NCI-H446 treated with DMSO at 0.1 percent for 48 hours (cell line): ENCODE data around the gene SYT17.

Experiments used
- DNase-seq: peaks from one replicate; lab custom pipeline; 2025; lab: John Stamatoyannopoulos, UW

Gene SYT17

DNA sequence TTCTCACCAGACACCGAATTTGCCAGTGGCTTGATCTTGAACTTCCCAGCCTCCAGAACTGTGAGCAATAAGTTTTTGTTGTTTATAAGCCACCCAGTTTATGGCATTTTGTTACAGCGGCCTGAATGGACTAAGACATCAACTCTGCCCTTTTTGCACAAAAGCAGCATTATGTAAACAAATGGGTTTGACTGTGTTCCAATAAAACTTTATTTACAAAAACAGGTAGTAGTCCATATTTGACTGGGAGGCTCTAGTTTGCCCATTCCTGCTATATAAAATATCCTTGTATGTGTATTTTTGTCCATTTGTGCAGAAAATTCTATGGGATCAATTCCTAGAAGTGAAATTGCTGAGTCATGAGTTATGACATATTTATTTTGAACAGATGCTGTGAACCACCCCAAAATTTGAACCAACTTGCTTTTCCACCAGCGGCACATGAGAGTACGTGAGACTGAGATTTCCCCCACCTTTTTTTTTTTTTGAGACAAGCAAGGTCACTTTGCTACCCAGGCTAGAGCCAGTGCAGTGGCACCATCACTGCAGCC is 96.2 kb downstream of the SYT17 start:
- DNase-seq: no peak

DNA sequence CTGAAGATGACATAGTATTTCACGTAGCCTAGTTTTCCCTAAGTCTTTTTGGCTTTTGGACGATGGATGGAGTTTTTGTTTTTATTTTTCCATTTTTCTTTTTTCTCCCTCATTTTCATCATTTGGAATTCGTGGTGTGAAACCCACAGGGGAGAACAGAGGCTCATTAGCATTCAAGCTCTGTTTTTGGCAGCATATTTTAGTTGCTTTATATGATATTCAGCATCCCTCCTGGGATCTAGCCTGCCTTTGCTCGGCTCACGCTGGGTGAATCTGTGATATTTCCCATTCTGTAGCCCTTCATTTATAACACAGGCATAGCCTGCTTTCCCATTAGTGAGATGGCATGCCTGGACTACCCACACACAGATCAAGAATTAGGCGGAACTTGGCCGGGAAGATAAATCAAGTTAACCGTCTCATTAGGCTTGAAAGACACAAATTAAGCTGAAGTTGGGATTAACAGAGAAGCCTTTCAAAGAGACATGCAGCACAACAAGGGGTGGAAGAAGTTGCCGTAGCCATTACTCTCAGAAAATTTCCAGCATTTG is 97.4 kb downstream of the SYT17 start:
- DNase-seq: no peak

DNA sequence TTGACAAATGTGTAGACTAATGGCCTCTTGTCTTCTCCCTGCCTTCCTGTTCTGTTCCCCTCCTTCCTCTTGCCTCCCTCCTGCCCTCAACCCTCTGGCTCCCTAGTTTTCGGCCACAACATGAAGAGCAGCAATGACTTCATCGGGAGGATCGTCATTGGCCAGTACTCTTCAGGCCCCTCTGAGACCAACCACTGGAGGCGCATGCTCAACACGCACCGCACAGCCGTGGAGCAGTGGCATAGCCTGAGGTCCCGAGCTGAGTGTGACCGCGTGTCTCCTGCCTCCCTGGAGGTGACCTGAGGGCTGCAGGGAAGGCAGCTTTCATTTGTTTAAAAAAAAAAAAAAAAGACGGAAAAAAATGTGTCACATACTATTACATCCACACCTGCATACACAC is 98.7 kb downstream of the SYT17 start:
- DNase-seq: no peak

DNA sequence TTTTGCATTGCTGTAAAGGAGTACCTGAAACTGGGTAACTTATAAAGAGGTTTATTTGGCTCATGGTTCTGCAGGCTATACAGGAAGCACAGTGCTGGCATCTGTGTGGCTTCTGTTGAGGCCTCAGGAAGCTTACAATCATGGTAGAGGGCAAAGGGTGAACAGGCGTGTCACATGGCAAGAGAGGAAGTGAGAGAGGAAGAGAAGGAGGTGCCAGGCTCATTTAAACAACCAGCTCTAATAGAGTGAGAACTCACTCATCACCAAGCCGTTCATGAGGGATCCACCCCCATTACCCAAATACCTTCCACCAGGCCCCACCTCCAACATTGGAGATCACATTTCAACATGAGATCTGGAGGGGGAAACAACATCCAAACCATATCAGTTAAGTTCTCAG is 101.1 kb downstream of the SYT17 start:
- no peak for DNase-seq

DNA sequence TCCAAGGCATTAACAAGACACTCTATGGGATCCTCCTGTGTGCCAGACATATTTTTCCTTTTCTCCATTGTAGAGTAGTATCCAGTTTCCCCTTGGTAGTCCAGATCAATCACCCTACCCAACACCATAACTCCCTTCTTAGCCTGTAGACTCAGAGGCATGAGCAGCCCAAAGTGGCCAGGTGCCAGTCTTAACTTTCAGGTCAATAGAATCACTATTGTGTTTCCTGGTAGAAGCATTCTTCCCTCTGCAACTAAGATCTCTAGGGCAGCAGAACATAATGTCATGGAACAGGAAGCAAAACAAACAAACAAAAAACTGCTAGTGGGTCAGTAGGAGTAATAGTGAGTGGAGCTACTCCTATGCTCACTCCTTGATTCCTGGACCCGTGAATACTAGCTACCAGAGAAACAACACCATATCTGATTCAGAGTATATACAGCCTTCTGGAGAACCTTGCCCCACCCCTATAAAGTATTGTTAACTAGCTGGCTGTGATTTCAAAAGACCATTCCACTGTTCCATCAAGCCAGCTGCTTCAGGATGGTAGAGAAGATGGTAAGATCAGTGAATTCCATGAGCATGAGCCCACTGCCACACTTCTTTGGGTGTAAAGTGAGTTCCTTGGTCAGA is 106.2 kb downstream of the SYT17 start:
- DNase-seq: no peak

DNA sequence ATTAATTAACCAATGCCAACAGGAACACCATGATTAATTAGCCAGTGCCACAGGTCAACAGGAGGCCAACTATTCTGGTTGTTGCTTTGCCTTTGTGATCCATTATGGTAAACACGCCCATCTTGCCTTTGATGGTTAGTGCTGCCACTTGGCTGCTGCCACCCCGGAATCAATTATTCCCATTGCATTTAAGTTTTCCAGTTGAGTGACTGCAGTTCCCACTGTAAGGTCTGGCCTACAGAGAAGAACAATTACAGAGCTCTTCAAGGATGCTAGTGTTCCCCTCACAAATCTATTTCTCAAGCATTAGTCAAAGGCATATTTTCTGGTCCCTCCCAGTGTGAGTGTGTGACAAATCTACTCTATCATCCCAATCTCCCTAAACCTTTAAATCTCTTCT is 110.4 kb downstream of the SYT17 start:
- DNase-seq: no peak

DNA sequence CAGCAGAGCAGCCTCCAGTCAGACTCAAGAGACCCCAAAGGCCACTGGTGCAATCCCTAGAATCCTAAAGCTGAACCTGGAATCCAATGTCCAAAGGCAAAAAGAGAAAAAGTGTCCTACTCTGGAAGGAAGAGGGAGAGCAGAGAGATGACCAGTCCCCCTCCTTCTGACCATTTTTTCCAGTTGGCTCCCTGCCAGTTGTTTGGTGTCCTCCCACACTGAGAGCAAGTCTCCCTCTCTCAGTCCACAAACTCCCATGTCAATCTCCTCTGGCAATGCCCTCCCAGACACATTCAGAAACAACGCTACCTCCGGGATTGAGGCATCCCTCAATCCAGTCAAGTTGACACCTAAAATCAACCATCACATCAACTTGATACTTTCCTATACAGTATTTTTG is 113.2 kb downstream of the SYT17 start:
- DNase-seq: no peak

DNA sequence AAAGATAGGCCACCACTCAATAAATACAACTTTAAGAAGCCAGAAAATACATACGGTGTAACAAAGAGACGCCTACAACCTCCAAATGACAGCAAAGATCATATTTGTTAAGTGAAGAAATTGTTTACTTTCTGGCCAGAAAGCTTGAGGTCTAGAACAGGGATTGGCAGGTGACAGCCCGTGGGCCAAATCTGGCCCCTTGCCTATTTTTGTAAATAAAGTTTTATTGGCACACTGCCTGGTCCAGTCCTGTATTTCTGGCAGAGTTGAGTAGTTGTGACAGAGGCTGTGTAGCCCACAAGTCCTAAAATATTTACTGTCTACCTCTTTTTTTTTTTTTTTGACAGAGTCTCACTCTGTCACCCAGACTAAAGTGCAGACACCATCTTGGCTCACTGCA is 114.1 kb downstream of the SYT17 start:
- DNase-seq: no peak

DNA sequence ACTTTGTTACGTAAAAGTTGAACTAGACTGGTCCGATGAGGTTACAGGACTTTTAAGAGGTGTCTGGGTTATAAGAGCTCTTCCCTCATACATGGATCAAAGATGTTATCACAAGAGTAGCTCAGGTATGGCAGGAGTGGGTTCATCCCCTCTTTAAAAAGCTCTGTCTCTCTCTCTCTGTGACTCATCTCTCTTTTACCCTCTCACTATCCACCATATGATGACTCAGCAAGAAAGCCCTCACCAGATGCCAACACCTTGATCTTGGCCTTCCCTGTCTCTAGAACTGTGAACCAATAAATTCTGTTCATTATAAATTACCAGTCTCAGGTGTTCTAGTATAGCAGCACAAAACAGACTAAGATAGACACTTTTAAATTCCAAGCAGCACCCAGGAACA is 115.6 kb downstream of the SYT17 start:
- no peak for DNase-seq

DNA sequence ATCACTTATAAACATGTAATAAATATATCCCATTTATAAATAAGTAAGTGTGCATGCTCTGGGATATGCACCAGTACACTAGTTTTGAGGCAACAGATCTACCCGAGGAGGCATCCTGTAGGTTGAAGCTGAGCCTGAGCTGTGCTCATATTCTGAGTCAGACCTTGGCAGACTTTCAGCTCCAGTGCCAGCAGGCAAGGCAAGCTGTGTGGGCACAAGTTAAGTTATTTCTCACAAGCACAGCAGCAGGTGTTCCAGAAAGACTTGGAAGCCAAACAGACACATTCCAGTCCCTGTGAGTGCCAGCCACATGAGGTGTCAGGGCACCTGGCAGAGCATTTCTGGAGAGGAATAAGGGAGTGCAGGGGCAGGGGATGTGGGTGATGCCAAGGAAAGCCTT is 116.2 kb downstream of the SYT17 start:
- no peak for DNase-seq

DNA sequence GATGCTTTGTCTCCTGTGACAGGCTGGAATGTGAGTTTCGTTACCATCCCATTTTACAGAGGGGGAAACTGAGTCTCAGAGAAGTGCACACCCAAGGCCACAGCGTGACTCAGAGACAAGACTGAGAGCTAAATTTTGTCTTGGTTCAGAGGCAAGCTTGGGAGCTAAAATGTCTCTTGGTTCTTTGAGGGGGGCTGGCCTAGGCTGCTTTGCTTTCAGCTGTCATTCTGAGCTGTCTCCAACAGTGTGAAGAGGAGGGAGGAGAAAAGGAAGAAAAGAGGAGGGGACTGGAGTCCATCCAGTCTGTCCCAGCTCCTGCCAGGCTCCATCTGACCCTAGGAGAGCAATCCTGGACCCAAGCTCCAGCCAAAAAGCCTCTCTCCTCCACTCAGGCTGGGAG is 117.4 kb downstream of the SYT17 start, which contains the start of gene CLEC19A:
CLEC19A (plus strand) TSS at position 301 of the 400 bp plus-strand sequence. CDS start 121 bp downstream, outside the sequence.
- DNase-seq: no peak

DNA sequence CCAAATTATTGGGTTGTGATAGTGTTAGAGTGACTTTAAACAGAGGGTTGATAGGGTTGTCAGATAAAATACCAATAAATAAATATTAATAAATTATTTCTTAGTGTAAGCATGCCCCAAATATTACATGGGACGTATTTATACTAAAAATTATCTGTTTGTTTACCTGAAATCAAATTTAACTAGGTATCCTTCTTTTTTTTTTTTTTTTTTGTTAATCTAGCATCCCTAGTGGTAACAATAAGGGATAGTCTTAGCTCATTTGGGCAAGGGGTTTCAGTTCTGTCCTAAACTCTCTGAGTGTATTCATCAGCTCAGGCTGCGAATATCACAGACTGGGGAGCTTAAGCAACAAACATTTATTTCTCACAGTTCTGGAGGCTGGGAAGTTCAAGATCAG is 118.8 kb downstream of the SYT17 start:
- no peak for DNase-seq

DNA sequence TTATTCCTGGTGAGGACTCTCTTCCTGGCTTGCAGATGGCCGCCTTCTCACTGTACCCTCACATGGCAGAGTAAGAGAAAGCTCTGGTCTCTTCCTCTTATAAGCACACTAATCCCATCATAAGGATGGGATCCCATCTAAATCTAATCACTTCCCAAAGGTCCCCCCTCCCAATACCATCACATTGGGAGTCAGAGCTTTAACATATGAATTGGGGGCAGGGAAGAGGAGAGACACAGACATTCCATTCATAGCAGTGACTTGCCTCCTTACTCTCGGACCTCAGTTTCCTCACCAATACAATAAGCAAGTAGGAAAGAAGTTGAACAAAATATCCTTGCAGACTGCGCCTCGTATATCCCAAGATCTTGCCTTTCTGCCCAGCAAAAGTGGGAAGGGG is 119.2 kb downstream of the SYT17 start:
- DNase-seq: no peak

DNA sequence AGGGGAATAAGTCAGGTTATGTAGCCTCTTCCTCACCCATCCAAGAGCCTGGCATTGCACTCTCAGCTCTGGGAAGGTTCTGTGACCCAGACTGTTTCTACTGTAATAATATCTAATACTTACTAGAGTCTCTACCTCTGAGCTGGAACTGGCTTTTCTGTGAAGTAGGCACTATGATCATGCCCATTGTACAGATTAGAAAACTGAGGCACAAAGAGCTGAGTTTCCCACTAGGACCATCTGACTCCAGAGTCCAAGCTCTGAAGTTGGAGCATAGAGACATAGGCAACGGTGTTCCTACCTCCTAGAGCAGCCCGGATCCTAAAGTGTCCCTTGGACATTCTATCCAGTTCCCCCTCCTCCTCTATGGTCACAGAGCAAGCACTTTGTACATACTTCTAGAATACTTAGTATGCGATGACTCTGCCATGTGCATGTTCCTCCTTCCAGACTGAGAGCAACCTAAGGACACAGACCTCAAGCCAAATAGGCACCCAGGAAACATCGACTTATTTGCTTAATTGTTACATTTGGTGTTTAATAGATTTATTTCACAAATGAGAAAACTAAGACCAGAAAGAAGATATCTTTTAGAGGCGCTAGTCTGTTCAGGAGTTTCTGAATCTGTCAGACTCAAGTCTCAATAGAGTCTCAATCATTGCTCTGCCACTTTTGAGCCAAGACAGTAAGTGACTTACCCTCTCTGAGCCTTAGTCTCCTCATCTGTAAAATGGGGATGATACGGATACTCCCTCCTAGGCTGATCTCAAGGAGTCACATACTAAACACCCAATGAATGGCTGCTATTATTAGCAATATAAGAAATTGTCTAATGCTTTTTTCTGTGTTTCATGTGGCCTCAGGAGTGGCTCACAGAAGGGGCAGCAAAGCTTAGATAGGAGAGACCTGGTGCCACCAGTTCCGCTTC is 121.1 kb downstream of the SYT17 start:
- DNase-seq: no peak

DNA sequence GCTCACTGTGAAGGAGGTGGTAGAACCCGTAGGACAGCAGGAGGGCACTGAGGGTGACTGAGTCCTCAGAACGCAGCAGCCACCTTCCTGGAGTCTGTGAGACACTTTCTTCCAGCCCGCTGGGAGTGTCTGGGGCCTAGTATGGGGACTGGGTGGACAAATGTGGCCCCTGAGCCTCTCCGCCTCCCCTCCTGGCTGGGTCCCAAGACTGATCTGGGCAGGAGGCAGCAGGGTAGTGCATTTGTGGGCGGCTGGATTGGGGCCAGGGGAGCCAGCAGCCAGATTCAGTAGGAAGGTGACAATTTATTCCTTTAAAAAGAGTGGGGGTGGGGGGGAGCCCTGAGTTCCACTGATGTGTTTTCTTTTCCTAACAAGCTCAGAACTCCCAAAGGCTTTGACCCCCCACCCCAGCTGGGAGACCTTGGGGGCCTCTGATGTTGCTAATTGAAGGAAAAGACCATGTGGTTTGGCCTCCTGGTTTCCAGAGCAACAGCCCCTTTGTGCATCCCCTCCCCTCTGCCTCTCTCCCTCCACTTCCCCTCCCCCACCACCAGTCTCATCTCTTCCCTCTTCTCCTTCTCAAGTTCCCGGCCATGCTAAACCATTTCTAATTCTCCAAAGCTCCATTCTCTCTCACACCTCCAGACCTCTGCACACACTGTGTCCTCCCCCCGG is 121.9 kb downstream of the SYT17 start:
- DNase-seq: no peak

DNA sequence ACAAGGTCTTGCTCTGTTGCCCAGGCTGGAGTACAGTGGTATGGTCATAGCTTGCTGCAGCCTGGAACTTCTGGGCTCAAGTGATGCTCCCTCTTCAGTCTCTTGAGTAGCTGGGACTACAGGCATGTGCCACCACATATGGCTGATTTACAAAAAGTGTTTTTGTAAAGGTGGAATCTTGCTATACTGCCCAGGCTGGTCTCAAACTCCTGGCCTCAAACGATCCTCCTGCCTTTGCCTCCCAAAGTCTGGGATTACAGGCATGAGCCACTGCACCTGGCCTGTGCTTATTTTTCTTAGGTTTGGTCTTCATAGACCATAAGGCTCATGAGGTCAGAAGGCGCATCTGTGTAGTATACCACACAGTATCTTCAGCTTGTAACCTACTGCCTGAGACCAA is 122.8 kb downstream of the SYT17 start:
- DNase-seq: no peak

DNA sequence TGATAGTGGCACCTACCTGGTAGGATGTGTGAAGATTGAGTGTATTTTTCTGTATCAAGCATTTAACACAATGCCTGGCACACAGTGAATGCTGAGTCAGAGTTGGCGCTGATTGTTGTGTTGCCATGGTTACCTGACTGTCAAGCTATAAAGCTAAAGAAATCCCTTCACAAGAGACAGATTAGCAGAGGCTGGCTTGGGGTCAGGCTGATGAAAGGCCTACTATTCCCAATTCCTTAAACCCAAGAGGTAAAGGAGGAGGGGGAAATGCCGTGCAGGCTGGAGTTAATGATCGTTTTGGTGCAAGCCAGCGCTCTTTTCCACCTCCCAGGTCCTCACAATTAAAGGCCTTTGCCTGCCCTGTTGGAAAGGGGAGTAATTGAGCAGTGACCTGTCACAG is 123.4 kb downstream of the SYT17 start:
- no peak for DNase-seq

DNA sequence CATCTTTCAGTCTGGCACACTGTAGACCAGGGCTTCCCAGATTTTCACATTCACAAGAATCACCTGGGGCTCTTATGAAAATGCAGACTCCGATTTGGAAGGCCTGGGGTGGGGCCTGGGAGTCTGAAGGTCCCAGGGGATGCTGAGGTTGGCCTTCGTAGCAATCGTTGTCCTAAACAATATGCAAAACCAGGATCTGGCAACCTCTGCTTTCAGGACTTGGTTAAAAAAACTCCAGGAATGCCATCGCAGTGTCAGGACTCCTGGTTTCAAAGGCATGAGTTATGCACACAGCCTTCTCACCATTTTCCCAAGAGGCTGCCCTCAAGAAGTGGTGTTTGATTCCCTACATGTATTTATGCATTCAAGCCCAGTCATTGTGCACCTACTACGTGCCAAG is 124.1 kb downstream of the SYT17 start:
- DNase-seq: no peak

DNA sequence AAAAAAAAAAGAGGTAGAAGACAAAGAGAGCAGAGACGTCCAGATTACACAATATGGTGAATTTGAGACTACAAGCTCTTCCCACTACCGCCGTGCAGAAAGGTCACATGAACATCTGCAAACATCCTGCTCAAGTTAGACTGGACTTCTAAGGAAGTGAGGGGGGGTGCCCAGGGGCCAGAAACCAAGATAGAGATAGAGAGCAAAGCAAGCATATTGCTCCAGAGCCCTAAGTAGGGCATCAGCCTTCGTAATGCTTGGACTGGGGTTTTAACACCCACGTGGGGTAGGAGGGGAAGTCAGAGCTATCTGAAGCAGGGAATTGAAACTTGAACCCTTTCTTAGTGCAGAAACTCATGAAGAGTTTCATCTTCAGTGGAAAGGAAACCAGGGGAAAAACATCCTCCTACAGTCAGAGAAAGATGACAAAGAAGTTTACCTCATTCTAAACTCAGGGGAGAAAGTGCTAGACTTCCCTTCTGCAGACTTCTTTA is 126.2 kb downstream of the SYT17 start:
- no peak for DNase-seq

DNA sequence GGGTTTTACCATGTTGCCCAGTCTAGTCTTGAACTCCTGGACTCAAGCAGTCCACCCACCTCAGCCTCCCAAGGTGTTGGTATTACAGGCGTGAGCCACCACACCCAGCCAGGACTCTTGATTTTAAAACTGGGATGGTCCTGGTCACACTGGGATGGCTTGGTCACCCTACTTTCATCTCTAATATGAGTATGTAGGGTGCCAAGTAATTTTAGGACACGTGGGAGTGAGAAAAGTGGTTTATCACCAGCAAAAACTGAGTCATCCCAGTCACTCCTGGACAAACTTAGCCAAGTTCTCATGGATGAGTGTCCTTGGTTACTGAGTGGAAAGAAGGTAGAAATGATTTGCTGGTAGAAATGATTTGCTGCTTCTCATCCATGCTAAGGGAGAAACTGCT is 127.4 kb downstream of the SYT17 start:
- DNase-seq: no peak

DNA sequence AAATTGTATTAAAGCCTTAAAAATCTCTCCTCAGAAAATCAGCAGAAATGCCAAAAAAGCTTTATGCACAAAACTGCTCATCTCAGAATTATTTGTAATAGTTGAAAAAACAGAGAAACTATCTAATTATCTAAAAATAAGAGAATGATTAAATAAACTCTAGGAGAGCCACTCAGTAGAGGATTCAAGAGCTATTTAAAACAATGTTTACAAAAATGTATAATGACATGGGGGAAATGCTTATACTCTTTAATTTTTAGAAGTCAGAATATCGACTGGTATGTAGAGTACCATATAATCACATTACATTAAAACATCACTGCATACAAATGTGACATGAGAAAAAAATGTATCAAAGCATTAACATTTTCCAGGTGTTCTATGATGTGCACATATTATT is 129.4 kb downstream of the SYT17 start:
- no peak for DNase-seq

DNA sequence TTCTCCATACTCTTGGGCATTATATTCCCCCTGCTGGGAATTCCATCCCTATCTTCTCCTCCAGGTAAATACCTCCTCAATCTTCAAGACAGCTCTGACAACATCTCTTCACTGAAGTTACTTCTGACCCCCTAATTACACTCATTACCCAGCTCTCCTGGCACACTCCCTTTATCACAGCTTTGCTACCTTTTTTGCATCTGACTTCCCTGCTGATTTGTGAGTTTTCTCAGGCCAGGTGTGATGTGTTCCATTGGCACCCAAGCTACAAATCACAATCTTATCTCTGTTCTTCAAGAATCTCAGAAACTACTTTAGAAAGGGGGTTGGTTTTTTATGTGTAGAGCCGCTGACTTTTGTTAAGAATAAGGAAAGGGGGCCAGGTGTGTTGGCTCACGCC is 131.5 kb downstream of the SYT17 start:
- DNase-seq: no peak
